GM21737 (cell line): ENCODE measurements around the gene HSPA12A.

Experiments used
- ATAC-seq: cut with Tn5 transposase; IDR thresholded peaks from one replicate; pipeline ENCODE4 v1.9.1; 2021; ENCODE audit warnings: mild to moderate bottlenecking, moderate library complexity; ENCODE audit not compliant: unreplicated experiment

HSPA12A gene

DNA sequence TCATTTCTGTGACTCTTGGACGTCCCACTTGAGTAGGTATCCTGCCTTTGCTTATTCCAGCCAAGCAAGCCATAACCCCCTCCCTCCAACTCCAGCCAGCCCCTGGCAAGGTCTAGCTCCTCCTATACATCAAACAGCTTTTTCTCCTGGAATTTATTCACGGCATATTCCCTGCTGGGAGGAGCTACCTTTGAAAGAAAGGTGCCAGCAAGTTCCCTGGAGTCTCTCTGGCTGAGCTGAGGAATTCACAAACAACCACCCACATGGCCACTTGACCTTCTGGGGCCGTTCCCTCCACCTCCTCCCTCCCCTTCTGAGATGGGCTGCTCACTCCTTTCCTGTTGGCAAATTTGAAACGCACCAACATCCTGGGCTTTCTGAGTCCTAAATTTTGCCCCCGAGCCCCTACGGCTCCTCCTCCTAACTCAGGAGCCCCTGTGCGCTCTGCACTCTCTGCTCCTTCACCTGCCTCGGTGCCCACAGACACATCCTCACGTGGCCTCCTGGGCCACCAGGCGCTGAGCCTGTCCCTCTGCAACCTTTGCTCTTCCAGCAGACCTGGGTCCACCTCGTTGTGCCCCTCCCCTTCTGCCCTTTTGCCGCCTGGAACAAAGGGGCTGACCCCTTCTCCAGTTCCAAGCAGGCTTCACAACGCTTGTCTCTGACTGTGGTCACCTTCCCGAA, 48.0 kb downstream of the HSPA12A start:
- no peak for ATAC-seq

DNA sequence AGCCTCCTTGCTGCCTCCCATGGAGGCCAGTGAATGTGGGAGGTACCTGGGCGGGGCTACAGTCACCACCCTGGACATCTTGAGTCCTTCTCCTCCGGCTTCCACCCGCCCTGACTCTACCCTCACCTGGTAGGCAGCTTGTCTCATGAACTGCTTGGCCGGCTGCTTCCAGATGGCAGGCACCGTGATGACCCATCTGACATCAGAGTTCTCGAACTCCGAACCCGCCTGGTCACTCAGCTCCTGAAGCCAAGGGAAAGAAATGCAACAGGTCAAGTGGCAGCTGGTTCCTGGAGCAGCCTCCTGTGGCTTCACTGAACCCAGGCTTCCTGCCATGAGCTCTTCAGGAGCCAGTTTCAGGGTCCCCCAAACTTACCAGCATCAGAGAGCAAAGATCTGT, 50.1 kb downstream of the HSPA12A start:
- no peak for ATAC-seq

DNA sequence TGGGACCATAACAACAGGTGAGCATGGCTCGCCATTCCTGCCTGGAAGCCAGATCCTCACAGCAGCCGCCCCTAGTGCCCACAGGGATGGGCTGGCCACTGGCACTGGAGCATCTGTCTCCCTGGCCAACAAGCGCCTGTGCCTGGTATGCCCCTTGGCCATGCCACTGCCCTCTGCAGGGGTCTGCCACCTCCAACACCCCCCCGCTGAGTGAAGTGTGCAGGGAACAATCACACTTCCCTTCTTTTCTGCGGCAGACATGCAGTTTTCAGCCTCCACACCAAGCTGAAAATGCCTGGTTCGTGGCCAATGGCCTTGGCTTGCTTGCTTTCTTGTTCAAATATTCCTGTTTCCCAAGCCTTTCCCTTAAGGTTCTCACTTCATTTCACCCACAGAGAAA, 50.7 kb downstream of the HSPA12A start:
- ATAC-seq = no peak

DNA sequence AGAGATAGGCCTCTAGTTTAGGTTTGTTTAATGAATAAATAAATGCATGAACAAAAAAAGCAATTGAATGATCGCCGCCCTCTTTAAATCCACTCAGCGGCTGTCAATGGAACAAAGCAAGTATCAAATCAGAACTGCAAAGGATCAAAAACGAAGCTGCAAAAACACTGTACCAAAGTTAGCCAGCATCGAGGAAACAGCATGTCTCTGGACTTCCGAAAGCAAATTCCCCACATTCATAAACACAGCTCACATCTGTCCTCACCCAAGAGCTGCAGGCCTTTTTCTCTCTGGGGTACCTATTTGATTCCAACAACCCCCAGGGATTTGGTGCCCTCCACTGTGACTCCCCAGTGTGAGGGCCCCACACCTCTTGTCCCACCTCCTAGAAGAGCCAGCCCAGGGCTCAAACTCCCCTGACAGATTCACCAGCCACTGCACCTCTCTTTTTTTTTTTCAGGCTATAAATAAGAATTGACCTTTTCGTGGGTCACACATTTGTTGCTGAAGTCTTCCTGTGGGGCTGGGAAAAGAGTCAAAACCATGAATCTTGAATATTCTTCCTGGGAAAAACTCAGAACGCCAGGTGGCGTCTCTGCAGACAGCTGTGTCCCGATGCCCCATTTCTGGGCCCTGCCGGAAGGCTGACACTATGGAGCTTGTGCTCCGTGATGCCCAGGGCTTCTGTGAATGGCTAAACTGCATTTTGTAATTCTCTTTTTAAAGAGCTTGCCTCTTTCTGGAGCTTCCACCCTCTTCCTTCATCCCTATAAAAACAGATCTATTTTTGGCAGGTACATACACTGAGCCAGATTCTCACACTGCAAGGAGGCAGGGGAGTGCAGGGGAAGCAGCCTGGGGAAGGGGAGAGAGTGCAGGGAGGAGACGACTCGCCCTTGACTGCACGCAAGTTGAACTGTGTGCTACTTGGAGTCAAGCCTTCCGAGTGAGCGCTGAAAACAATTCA, 51.7 kb downstream of the HSPA12A start:
- no peak for ATAC-seq

DNA sequence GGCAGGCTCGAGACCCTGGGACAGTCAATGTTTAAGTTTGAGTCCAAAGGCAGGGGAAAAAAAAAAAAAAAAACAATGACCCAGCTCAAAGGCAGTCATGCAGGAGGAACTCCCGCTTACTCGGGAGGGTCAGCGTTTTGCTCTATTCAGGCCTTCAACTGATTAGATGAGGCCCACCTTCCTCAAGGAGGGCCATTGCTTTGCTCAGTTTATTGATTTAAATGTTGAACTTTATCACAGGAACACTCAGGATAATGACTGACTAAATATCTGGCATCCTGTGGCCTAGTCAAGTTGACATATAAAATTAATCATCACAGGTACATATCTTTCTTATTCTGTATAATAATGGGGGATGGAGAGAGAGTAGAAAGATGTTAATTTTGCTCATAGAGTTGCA, 52.6 kb downstream of the HSPA12A start:
- no peak for ATAC-seq

DNA sequence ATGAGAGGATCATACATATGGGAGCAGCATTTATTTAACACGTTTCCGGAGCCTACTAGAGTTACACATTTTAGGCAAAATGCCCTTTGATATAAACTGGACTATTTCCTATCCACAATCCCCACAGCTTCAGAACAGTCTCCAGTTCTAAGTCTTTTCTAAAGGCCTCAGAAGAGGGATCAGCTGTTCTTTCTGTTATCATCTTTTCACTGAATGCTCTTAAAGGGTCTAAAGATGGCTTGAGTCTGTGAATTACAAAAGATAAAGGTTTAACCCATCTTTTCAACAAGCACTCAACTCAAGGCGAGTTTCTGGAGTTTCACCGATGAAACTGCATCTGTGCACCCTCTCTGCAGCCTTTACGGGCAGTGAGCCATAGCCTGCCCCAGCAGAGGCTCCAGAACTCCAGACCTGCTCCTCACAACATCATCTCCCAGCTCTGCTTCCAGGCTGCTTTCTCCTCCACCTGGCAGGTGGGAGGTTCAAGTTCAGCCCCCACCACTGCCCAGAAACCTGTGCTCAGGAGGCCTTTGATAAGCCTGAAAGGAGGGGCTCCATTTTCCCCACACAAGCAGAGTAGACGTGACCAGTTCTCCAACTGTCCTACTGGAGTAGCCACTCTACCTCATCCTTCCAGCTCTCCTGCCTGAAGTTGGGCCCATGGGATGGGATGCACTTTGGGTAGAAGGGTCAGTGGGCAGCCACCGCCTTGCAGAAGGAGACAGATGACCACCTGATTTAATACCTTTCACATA, 53.4 kb downstream of the HSPA12A start:
- no peak for ATAC-seq

DNA sequence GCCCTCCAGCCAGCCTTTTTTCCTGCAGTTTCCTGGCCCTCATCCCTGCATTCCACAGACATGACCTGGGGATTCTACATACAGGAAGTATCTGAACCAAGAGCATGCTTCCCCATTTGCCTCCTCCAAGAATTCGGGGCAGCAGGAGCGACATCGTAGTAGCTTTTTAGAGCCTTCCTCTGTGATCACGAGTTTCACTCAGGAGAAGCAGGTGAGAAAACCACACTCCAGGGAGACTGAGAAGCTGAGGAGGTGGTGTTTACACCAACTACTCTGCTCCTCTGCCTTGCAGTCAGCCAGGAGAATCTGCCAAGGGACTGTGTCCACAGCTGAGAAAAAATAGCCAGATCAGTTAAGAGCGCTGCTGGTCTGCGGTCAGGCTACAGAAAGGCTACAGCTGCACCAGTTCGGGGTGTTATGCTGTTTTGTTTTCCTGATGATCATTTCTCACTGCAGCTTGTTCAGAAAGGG, 54.1 kb downstream of the HSPA12A start:
- no peak for ATAC-seq

DNA sequence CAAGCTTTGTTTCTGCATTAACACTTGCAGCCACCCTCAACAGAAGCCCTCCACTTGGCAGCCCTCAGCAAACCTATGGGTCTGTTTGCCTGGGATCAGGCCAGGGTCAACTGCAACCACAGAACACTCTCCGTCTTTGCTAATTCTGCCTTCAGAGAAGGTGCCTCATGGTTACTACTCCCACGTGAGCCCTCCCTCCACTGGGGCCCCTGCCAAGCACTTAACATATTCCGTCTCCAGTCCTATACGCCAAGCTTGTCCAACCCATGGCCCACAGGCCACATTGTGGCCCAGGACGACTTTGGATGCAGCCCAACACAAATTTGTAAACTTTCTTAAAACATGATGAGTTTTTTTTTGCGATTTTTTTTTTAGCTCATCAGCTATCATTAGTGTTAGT, 54.7 kb downstream of the HSPA12A start:
- ATAC-seq = no peak

DNA sequence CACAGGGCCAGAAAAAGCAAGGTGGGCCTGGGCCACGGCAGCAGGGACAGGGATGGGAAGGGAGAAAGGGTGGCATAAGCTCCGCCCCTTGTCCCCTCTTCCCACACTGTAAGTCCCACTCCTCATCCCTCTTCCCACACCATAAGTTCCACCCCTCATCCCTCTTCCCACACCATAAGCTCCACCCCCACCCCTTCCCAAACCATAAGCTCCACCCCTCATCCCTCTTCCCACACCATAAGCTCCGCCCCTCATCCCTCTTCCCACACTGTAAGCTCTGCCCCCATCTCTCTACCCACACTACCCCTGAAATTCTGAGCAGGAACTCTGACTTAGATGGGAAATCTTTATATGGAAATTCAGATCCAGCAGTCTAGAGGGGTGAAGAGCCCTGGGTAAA, 55.7 kb downstream of the HSPA12A start:
- no peak for ATAC-seq

DNA sequence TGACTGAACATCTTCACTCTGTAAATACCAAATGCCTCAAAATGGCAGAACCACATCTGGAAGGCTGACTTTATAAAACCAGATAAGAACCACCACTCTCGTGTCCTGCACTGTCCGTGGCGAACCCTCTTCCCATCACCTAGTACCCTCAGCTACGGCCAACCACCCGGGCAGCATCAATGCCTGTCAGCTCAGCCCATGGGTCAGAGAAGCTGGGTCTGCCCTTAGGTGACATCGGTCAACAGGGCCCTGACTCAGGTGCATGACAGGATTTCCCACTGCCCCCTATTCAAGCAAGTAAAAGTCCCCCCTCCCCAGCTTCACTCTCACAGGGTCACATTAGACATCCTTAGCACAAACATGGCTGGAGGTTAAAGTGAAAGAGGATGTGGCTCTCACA, 56.6 kb downstream of the HSPA12A start:
- ATAC-seq = no peak

DNA sequence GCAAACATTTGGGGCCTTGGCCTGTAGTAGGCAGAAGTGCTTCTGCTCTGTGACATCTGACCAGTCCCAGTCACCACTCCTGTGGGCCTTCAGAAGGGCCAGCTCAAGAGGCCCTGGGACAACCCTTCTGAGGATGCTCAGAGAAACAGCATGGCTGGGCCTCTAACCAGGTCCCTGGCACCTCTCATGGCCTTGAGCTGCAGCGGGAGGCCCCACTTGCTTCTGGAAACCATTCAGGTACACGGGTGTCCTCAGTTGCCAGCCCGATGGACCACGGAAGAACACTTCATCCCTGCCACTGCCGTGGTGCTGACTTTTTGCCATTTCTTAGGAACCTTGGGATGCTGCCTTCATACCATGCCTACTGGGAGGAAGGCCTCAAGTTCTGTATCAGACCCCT, 57.6 kb downstream of the HSPA12A start:
- ATAC-seq = no peak

DNA sequence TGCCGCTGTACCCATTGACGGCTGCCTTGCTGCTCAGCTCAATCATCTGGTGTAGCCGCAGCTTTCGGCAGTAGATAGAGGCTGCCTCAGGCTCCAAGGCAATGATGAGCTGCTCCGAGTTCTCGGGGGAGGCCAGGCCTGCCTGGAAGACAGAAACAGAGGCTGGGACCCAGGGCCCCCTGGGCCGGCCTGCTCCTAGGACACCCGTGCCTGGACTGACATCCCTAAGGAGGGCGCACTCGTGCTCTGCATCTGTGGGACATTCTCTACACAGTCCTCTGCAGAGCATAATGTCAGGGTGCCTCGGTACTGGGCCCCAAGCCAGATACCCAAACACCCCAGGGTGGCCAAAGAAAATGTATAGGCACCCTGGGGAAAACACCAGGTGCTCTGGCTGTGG, 58.5 kb downstream of the HSPA12A start:
- ATAC-seq = no peak

DNA sequence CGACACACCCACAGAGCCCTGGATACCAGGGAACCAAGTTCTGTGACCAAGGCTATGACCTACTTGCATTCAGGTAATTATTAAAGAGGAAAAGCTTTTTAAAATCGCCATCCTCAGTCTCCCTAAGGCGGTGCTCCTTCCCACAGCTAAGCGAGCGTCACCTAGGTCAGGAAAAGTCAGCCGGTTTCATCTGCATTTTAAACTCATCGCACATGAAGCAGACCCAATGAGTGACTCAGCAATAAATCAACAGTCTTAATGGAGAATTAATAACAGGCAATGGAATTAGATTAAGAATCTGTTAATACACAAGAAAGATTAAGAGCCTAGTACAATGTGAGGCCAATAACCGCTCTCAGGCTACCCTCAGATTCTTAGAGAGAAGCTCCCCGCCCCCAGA, 59.2 kb downstream of the HSPA12A start:
- ATAC-seq = no peak

DNA sequence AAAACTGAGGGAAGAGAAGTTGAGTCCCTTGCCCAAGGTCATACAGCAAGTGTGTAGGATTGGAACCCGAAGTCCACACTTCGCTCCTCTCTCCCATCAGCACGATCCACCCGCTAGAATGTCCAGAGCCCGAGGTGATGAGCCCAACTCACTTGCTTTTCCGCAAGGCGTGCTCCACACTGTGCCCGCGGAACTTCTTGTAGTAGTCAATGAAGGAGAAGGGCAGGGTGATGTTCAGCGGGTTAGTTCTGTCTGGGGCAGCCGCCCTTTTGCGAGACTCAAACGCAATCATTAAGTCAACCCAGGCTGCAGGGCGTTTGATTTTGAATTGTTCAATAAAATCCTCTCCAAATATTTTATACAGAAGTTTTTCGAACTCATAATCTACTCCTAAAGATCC, 63.0 kb downstream of the HSPA12A start:
- ATAC-seq = no peak

DNA sequence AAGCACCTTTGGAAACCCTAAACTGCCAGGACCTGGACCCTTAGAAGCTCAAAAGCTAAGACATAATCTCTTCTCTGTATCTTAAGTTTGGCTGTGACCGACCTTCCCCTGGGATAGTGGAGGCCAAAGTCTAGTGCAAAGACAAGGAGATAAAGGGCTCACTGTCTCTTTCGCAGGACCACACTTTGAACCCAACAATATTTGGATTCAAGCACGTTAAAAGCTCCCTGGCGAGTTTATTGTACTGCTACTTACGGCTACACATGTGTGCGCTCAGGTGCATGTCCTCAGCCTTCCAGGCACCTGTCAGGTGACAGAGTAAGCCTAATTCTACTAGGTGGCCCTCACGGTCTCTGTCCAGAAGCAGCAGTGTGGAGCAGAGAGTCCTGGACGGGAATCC, 65.7 kb downstream of the HSPA12A start:
- ATAC-seq = no peak

DNA sequence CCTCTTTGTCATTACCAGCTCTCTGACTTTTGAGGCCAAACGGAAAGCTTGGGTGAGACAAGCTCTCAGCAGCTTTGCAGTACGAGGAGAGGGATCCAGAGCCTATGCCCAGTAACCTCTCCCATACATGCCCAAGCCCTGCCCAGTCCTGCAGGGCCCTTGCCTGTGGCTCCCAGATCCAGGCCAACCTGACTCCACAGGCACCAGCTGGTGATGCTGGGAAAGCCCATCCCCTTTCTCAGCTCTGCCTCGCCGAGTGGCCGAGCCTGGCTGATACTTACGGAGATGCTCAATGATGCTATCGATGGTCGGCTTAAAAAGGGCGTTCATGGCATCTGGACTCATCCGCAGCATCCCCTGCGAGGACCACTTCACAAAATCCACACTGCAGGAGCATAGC, 66.2 kb downstream of the HSPA12A start:
- no peak for ATAC-seq

DNA sequence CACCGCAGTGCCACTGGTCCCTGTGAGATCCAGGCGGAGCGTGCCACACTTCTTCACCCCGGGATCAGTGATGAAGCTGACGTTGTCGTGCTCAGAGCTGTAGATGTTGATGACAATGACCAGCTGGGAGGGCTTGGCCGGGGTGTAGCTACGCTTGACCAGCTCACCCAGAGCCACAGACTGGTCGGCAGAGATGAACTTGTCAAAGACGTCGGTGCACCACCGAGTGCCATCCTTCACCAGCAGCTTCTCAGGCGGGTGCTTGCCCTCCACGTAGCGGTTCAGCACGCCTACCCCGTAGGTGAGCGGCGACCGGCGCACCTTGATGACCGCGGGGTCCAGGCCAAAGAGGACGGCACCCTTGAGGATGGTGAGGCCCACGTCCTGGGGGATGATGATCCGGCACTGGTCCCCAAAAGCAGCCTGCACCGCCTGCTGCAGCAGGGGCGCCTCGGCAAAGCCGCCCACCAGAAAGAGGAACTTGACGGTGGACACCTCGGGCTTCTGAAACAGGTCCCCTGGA, 67.4 kb downstream of the HSPA12A start:
- ATAC-seq = no peak

DNA sequence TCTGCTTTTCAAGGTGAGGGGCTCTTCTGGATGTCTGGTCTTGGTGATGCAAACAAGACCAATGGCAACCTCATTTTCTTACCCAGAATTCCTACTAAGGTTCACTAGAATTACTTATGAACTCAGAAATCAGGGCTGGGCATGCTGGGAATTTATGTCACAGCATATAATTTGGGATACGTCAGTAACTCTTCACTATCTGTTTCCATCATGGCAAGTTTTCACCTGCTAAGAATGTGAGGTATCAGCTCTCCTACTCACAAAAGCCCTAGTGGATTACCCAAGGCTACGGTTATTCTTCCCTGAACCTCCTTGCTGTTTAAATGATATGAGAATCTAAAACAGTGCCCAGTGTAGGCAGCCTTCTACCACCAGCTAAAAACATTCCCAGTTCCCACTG, 68.5 kb downstream of the HSPA12A start:
- ATAC-seq = no peak

DNA sequence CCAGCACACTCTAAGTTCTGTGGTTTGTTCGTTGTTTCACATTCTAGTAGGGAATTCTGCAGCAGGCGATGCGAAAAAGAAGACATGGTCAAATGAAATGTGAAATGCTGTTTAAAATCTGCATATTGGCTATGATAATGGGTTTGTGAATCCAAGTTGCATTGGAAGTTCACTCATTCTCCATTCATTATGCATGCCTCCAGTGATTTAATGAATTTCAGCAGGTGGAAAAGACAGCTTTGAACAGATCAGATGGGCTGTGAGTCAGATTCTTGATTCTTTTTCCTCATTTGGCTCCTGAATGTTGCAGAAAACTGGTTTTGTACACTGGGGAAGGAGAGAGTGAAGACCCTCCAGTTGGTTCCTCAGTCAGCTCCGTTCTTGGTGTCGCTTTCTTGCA, 69.5 kb downstream of the HSPA12A start:
- no peak for ATAC-seq

DNA sequence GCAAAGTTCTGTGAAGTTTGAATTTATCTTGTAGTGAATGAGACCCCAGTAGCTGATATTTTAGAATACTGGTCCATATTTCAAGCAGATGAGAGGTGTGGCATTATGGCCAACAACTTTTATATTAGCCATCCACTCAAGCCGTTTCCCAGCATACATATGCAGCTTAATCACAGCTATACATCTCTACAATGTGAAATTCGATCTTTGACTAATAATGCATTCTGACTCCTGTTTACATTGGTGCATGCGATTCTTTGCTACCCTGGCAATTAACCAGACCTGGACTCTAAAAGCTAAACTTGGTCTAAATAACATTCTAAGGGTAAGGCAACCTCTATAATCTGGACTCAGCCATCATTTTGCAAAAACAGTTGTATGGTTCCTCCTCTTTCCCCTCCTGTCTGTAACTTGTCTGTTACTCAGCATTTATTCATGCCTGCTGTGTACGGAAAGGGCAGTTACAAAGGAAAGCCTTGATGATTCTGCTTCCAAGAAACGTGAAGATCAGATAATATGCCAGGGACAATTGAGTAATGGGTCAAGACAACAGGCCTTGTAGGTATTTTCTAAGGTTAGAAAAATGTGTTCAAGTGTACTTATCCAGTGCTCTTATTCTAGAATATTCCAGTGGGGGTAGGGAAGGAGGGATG, 71.0 kb downstream of the HSPA12A start:
- no peak for ATAC-seq

DNA sequence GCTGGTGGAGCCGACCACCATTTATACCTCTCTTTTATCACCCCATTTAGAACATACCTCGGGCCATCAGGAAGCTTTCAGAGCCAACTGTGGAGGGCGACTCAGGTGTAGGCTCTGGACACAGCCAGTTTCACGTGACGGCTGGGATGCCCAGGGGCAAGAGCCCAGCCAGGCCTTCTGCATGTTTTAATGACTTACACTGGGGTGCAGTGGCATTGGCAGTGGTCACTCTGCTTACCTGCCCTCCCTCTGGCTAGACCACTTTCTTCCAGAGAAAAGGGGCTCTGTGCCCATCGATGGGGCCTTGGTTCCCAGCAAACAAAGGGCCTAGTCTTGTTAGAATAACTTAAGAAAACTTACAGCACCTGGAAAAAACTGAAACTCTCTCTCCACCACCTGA, 71.7 kb downstream of the HSPA12A start:
- ATAC-seq = no peak
